K562 (cell line): ENCODE results near the gene GAL3ST1. TPM values are rescaled to one million over a fixed set of nuclear protein-coding genes. Genes with fewer than 3 reads are reported as not detected.

Experiments
- ATAC-seq: fragments of 200-7000 bp; cut with Tn5 transposase; 3 replicates; pipeline ENCODE4 v1.9.1; 2020; ENCODE audit warnings: moderate library complexity
- BruUV-seq: library from RNA; stranded (reverse); fragments of 400-500 nt; replicated peaks from 2 replicates; lab custom pipeline; 2021; lab: Mats Ljungman, UMichigan
- CTCF ChIA-PET: fragments of 300-600 bp; formaldehyde crosslinking; extraction: SDS; loops from one replicate; lab custom pipeline; 2021; ENCODE audit warnings: low intra/inter-chr PET ratio; lab: Yijun Ruan, JAX
- POLR2A ChIA-PET: fragments of 300-600, 350-650 bp; sonication (Branson Sonifier 250); formaldehyde crosslinking; extraction: SDS; loops from one replicate; lab custom pipeline; 2021; ENCODE audit warnings: antibody characterized with exemption, inconsistent platforms; lab: Yijun Ruan, JAX
- DNase-seq, 4 experiments: peaks; one replicate each; pipeline versions ENCODE4 v3.0.0 to v3.0.0-alpha.2; 2011 to 2018; ENCODE audit warnings: low spot score in 3 of 4, mixed read lengths in 3 of 4; ENCODE audit errors: extremely low read depth in 1 of 4
- FAIRE-seq: peaks from 2 replicates; lab custom pipeline; 2011; peaks lifted over from hg19 to GRCh38; lab: Jason Lieb, UNC
- H2AFZ ChIP-seq: 2 replicates; pipeline ENCODE4 v1.6.0; 2011; ENCODE audit warnings: low read depth, low read length, control low read depth, inconsistent platforms
- H3K27ac ChIP-seq: fragments of 200-600 bp; 3 replicates; pipeline ENCODE4 v1.8.0; 2011; ENCODE audit warnings: low read depth, mild to moderate bottlenecking, control low read depth, inconsistent platforms, low read length, moderate library complexity, mixed read lengths; ENCODE audit errors: extremely low read depth
- H3K27me3 ChIP-seq, 2 experiments: fragments of 300-600 bp in 1 of 2; 2 replicates in 1 of 2; 3 replicates in 1 of 2; pipeline versions ENCODE4 v1.6.0 to v1.8.0; 2011; ENCODE audit warnings: inconsistent platforms in 2 of 2, low read length in 2 of 2, mild to moderate bottlenecking in 1 of 2, mixed read lengths in 1 of 2, moderate library complexity in 1 of 2; ENCODE audit not compliant: control insufficient read depth in 2 of 2, insufficient read depth in 2 of 2
- H3K36me3 ChIP-seq: fragments of 300-600 bp; 3 replicates; pipeline ENCODE4 v1.8.0; 2011; ENCODE audit warnings: mild to moderate bottlenecking, low read length, inconsistent platforms; ENCODE audit not compliant: control insufficient read depth, insufficient read depth
- H3K4me1 ChIP-seq, 2 experiments: fragments of 200-600 bp in 1 of 2; replicated peaks in 1 of 2; 2 replicates in 1 of 2; 3 replicates in 1 of 2; pipeline versions ENCODE4 v1.5.1 to v1.8.0; 2011; ENCODE audit warnings: inconsistent platforms in 2 of 2, low read length in 2 of 2, mild to moderate bottlenecking in 1 of 2, mixed read lengths in 1 of 2, moderate library complexity in 1 of 2; ENCODE audit not compliant: control insufficient read depth in 2 of 2, insufficient read depth in 2 of 2
- H3K4me2 ChIP-seq: 2 replicates; pipeline ENCODE4 v1.6.1; 2011; ENCODE audit warnings: low read length, control low read depth, inconsistent platforms, mixed read lengths; ENCODE audit not compliant: insufficient read depth
- H3K4me3 ChIP-seq: fragments of 200-600 bp; sonication (generic), shearing (Covaris generic); 2 replicates; pipeline ENCODE4 v1.5.1; 2016; ENCODE audit warnings: control low read depth, inconsistent platforms
- H3K79me2 ChIP-seq: fragments of 200-600 bp; 3 replicates; pipeline ENCODE4 v1.8.0; 2011; ENCODE audit warnings: low read length, inconsistent platforms; ENCODE audit not compliant: control insufficient read depth, insufficient read depth
- H3K9ac ChIP-seq, 2 experiments: 2 replicates each; pipeline versions ENCODE4 v1.6.0 to v1.6.1; 2011; ENCODE audit warnings: low read depth in 2 of 2, low read length in 2 of 2, control low read depth in 1 of 2, inconsistent platforms in 1 of 2, mild to moderate bottlenecking in 1 of 2, mixed read lengths in 1 of 2; ENCODE audit not compliant: insufficient read depth in 1 of 2
- H3K9me1 ChIP-seq: one replicate; pipeline ENCODE4 v1.6.0; 2011; ENCODE audit warnings: inconsistent platforms, mild to moderate bottlenecking, low read length, moderate library complexity; ENCODE audit not compliant: control insufficient read depth, insufficient read depth
- H3K9me3 ChIP-seq: replicated peaks from 2 replicates; pipeline ENCODE4 v1.5.1; 2011; ENCODE audit warnings: low read depth, low read length, inconsistent platforms; ENCODE audit not compliant: control insufficient read depth, insufficient read depth
- H4K20me1 ChIP-seq: replicated peaks from 2 replicates; pipeline ENCODE4 v1.6.1; 2011; ENCODE audit warnings: low read length, inconsistent platforms, mixed read lengths; ENCODE audit not compliant: control insufficient read depth, insufficient read depth
- CAMTA2 ChIP-seq: fragments of 250-450 bp; sonication (Bioruptor Pico); conservative IDR thresholded peaks from 2 replicates; pipeline ENCODE4 v1.5.1; 2022
- CEBPG ChIP-seq, 3 experiments: fragments of 200-800 bp in 1 of 3; sonication (Bioruptor generic) in 1 of 3; sonication (generic) in 1 of 3; formaldehyde crosslinking in 1 of 3; IDR thresholded peaks in 2 of 3; conservative IDR thresholded peaks in 1 of 3; 2 replicates each; pipeline versions ENCODE4 v1.6.1 to v1.8.0; 2016 to 2022; ENCODE audit warnings: missing compliant biosample characterization in 2 of 3, missing genetic modification characterization in 2 of 3, mild to moderate bottlenecking in 1 of 3, missing genetic modification reagents in 1 of 3
- HDAC6 ChIP-seq: IDR thresholded peaks from 2 replicates; pipeline ENCODE4 v1.6.1; 2012; ENCODE audit warnings: low read depth, mild to moderate bottlenecking, control low read depth, inconsistent platforms, low read length, moderate library complexity
- HSF4 ChIP-seq: fragments of 250-450 bp; sonication (Bioruptor Pico); IDR thresholded peaks from 2 replicates; pipeline ENCODE4 v2.1.2; 2022; ENCODE audit warnings: mild to moderate bottlenecking, moderate library complexity, borderline replicate concordance
- KLF6 ChIP-seq: fragments of 250-450 bp; sonication (Bioruptor Pico); IDR thresholded peaks from 2 replicates; pipeline ENCODE4 v1.4.0; 2020; ENCODE audit warnings: mild to moderate bottlenecking, moderate library complexity, borderline replicate concordance
- PPARD ChIP-seq: fragments of 250-450 bp; sonication (Bioruptor Pico); IDR thresholded peaks from 2 replicates; pipeline ENCODE4 v1.8.0; 2022; ENCODE audit warnings: inconsistent platforms, mild to moderate bottlenecking, moderate library complexity
- RBBP5 ChIP-seq: fragments of 200-600 bp; sonication (generic); IDR thresholded peaks from 2 replicates; pipeline ENCODE4 v1.6.1; 2012; ENCODE audit warnings: borderline replicate concordance, mild to moderate bottlenecking, low read length, control low read depth, inconsistent platforms; ENCODE audit not compliant: insufficient read depth, poor library complexity, severe bottlenecking
- YY1 ChIP-seq, 3 experiments: IDR thresholded peaks; 2 replicates each; pipeline ENCODE4 v1.6.1; 2011; ENCODE audit warnings: low read length in 2 of 3, mild to moderate bottlenecking in 2 of 3, moderate library complexity in 2 of 3, borderline replicate concordance in 1 of 3, control low read depth in 1 of 3, low read depth in 1 of 3; ENCODE audit not compliant: insufficient read depth in 3 of 3, insufficient replicate concordance in 2 of 3, control insufficient read depth in 1 of 3, insufficient read length in 1 of 3; ENCODE audit errors: extremely low read depth in 1 of 3
- ZNF212 ChIP-seq: fragments of 450-650 bp; formaldehyde crosslinking; IDR thresholded peaks from 2 replicates; pipeline ENCODE4 v1.4.0; 2020; ENCODE audit warnings: mild to moderate bottlenecking
- ZNF253 ChIP-seq: fragments of 250-450 bp; sonication (Bioruptor Pico); conservative IDR thresholded peaks from 2 replicates; pipeline ENCODE4 v1.6.1; 2021; ENCODE audit warnings: mild to moderate bottlenecking
- WGBS: fragments of 100-300 bp; shearing (Covaris generic); methylation state at CpG from one replicate; pipeline ENCODE4 v1.1.6; 2016; ENCODE audit warnings: low coverage, mixed read lengths; ENCODE audit not compliant: insufficient coverage; ENCODE audit errors: missing lambda C conversion rate; 5-methylcytosine and 5-hydroxymethylcytosine counted together
- in situ Hi-C: fragments of 300-500 bp; cut with MboI; formaldehyde crosslinking; loops from 4 replicates; pipeline ENCODE4 v1.15.0; 2018; ENCODE audit warnings: inconsistent platforms, mixed read lengths
- intact Hi-C: fragments of 100-400 bp; cut with micrococcal nuclease; formaldehyde crosslinking; loops from 2 replicates; pipeline ENCODE4 v1.14.2; 2022
- polyA plus RNA-seq, 8 experiments: library from polyadenylated mRNA; depleted of rRNA in 4 of 8; stranded (reverse) in 5 of 8; unstranded in 3 of 8; fragments of >200 nt; fragmentation: Nextera tagmentation in 2 of 8; fragmentation: Illumina TruSeq in 1 of 8; extraction: Ambion mirVana in 2 of 8; extraction: Trizol in 1 of 8; gene quantifications; 2 replicates each; pipeline versions ENCODE4 v1.2.1 to v1.2.3, GENCODE V29; 2011 to 2014; ENCODE audit warnings: inconsistent platforms in 1 of 8, missing spikeins in 1 of 8
- total RNA-seq, 7 experiments: library from RNA; depleted of rRNA in 6 of 7; stranded (reverse); fragments of >200 nt in 6 of 7; fragmentation: Illumina TruSeq in 2 of 7; extraction: Trizol in 2 of 7; gene quantifications; 2 replicates each; pipeline versions ENCODE4 v1.2.1 to v1.2.3, GENCODE V29; 2011 to 2021; ENCODE audit warnings: low replicate concordance in 1 of 7
- TF ChIP-seq, protein P1 (sequence below): fragments of 250-450 bp; sonication (Bioruptor Pico); IDR thresholded peaks from 2 replicates; pipeline ENCODE4 v1.5.1; 2021; ENCODE audit warnings: mild to moderate bottlenecking
- TF ChIP-seq, protein P2 (sequence below): fragments of 250-450 bp; sonication (Bioruptor Pico); IDR thresholded peaks from 2 replicates; pipeline ENCODE4 v1.5.0; 2021

GAL3ST1 gene
- total and polyA plus RNA-seq, 9 of the 15 experiments (the other 6 are each of a cell fraction or from before 2014, with no cell fraction given) = 0.03 to 1.9 (median 0.33) TPM; not detected in 1

DNA sequence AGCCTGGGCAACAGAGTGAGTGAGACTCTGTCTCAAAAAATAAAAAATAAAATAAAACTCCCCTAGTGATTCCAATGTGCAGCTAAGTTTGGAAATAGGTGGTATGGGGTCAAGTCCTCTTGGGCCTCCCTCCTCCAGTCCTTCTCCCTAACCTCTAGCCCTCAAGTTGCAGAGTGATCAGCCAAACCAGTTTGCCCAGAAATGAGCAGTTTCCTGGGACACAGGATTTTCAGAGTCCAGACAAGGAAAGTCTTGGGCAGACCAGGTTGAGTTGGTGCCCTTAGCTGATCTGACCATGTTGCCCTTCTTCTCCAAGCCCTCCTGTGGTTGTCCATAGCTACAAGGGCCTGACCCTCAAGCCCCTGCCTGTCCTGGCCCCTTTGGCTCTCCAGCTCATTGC, 40.4 kb upstream of the GAL3ST1 start:
- no peak overlapping the region for H3K27ac ChIP-seq
- no peaks in the 10 kb centered on the region for H3K79me2 ChIP-seq
- FAIRE-seq = no peak
- no peaks in the 10 kb centered on the region for H3K9me3 ChIP-seq
- POLR2A ChIA-PET = no interaction called here
- no peaks in the 10 kb centered on the region for H3K27me3 ChIP-seq
- H3K4me3 ChIP-seq = no peak overlapping the region
- no TSS peak for BruUV-seq
- peak in 1 of 4 experiments; percentile 1 for DNase-seq
- H4K20me1 ChIP-seq = no peaks in the 10 kb centered on the region
- intact Hi-C loops (no loop called here), in situ Hi-C loops (no loop called here)
- no peak overlapping the region for H3K9ac ChIP-seq
- CTCF ChIA-PET = no interaction called here
- no peak overlapping the region for H2AFZ ChIP-seq
- H3K36me3 ChIP-seq = no peaks in the 10 kb centered on the region
- no peak for ATAC-seq
- no peak overlapping the region for H3K4me2 ChIP-seq
- H3K4me1 ChIP-seq = peaks cover under 1 to 4% of the 10 kb centered on the region in 2 experiments; a peak in 3 of 5 replicates
- no peaks in the 10 kb centered on the region for H3K9me1 ChIP-seq
- TF ChIP-seq HDAC6 (no peak), ZNF212 (CRISPR knock-in tag) (no peak), HSF4 (CRISPR knock-in tag) (no peak), KLF6 (no peak)

DNA sequence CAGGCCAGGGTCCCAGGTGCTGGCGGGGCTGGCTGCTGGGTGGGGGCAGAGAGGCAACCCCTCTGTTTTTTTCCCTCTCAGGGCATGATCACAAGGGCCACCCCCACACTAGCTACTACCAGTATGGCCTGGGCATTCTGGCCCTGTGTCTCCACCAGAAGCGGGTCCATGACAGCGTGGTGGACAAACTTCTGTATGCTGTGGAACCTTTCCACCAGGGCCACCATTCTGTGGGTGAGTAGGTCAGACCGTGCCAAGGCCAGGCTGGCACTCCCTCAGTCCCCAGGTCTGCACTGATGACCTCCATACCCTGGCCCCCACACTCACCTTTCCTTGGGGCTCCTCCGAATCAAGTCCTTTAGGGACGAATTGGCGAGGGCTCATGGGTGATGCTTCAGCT, 39.8 kb upstream of the GAL3ST1 start:
- WGBS = 39% methylated on average over 2 of the region's 7 CpGs
- no peak overlapping the region for H3K9ac ChIP-seq
- H3K9me3 ChIP-seq = no peaks in the 10 kb centered on the region
- no peaks in the 10 kb centered on the region for H3K9me1 ChIP-seq
- no peaks in the 10 kb centered on the region for H3K27me3 ChIP-seq
- H3K36me3 ChIP-seq = no peaks in the 10 kb centered on the region
- no peak overlapping the region for H3K4me3 ChIP-seq
- ChIA-PET POLR2A (no interaction called here), CTCF (no interaction called here)
- no TSS peak for BruUV-seq
- DNase-seq (no peak), ATAC-seq (no peak), FAIRE-seq (no peak)
- H2AFZ ChIP-seq = no peak overlapping the region
- in situ Hi-C loops (no loop called here), intact Hi-C loops (no loop called here)
- H4K20me1 ChIP-seq = no peaks in the 10 kb centered on the region
- peaks cover 3 to 9% of the 10 kb centered on the region in 2 experiments; a peak in 4 of 5 replicates for H3K4me1 ChIP-seq
- no peak overlapping the region for H3K4me2 ChIP-seq
- no peak overlapping the region for H3K27ac ChIP-seq
- no peaks in the 10 kb centered on the region for H3K79me2 ChIP-seq
- TF ChIP-seq, protein P1, sequence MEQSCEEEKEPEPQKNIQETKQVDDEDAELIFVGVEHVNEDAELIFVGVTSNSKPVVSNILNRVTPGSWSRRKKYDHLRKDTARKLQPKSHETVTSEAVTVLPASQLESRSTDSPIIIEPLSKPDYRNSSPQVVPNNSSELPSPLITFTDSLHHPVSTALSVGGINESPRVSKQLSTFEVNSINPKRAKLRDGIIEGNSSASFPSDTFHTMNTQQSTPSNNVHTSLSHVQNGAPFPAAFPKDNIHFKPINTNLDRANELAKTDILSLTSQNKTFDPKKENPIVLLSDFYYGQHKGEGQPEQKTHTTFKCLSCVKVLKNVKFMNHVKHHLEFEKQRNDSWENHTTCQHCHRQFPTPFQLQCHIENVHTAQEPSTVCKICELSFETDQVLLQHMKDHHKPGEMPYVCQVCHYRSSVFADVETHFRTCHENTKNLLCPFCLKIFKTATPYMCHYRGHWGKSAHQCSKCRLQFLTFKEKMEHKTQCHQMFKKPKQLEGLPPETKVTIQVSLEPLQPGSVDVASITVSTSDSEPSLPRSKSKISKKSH = no peak
- no peak for TF ChIP-seq CAMTA2
- TF ChIP-seq CEBPG (CRISPR knock-in tag; IDR thresholded peaks at IDR 0.05) = no peak
- TF ChIP-seq CEBPG (tag; conservative IDR thresholded peaks at IDR 0.05 in 1 of 2, IDR thresholded peaks at IDR 0.05 in 1 of 2) = no peak
- no peak for TF ChIP-seq YY1 (IDR thresholded peaks at IDR 0.05; ENCODE audit: borderline replicate concordance in 1 of 3, control insufficient read depth in 1 of 3, extremely low read depth in 1 of 3, insufficient read depth in 3 of 3, insufficient read length in 1 of 3, insufficient replicate concordance in 2 of 3, low read depth in 1 of 3, low read length in 2 of 3)
- no peak for TF ChIP-seq PPARD (CRISPR knock-in tag)
- TF ChIP-seq RBBP5 = no peak
- no peak for TF ChIP-seq ZNF253 (CRISPR knock-in tag)
- TF ChIP-seq, protein P2, sequence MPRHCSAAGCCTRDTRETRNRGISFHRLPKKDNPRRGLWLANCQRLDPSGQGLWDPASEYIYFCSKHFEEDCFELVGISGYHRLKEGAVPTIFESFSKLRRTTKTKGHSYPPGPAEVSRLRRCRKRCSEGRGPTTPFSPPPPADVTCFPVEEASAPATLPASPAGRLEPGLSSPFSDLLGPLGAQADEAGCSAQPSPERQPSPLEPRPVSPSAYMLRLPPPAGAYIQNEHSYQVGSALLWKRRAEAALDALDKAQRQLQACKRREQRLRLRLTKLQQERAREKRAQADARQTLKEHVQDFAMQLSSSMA (CRISPR knock-in tag) = no peak
